CD14-positive monocyte (primary cell): ENCODE data around the gene STX17. TPM values are rescaled to one million over a fixed set of nuclear protein-coding genes. Genes with fewer than 3 reads are reported as not detected.

ENCODE experiments used
- DNase-seq, 3 donors: peaks; one replicate each; pipeline ENCODE4 v3.0.0-alpha.2; 2011 to 2022
- H2AFZ ChIP-seq: 2 replicates; pipeline ENCODE4 v1.6.0; 2012; ENCODE audit warnings: mild to moderate bottlenecking, low read depth, low read length, inconsistent platforms; ENCODE audit not compliant: insufficient read depth, poor library complexity, severe bottlenecking
- H3K27ac ChIP-seq, 2 donors: 1 replicate in 1 of 2; 2 replicates in 1 of 2; pipeline ENCODE4 v1.5.1; 2012 to 2013; ENCODE audit warnings: low read length in 2 of 2, control low read depth in 1 of 2, inconsistent platforms in 1 of 2, low read depth in 1 of 2, mild to moderate bottlenecking in 1 of 2
- H3K27me3 ChIP-seq, 2 donors: one replicate each; pipeline versions ENCODE4 v1.6.0 to v1.6.1; 2011 to 2013; ENCODE audit warnings: low read length in 2 of 2; ENCODE audit not compliant: control insufficient read depth in 2 of 2, insufficient read depth in 2 of 2
- H3K36me3 ChIP-seq, 2 donors: replicated peaks in 1 of 2; 1 replicate in 1 of 2; 2 replicates in 1 of 2; pipeline versions ENCODE4 v1.5.1 to v1.6.1; 2012 to 2013; ENCODE audit warnings: low read length in 2 of 2, control low read depth in 1 of 2, inconsistent platforms in 1 of 2, mild to moderate bottlenecking in 1 of 2; ENCODE audit not compliant: insufficient read depth in 2 of 2, control insufficient read depth in 1 of 2
- H3K4me1 ChIP-seq, 2 donors: 1 replicate in 1 of 2; 2 replicates in 1 of 2; pipeline versions ENCODE4 v1.5.1 to v1.6.1; 2012 to 2013; ENCODE audit warnings: low read length in 2 of 2, control low read depth in 1 of 2, inconsistent platforms in 1 of 2, mild to moderate bottlenecking in 1 of 2, moderate library complexity in 1 of 2; ENCODE audit not compliant: insufficient read depth in 2 of 2, control insufficient read depth in 1 of 2
- H3K4me2 ChIP-seq: replicated peaks from 2 replicates; pipeline ENCODE3; 2012; ENCODE audit warnings: low read length, moderate library complexity, mild to moderate bottlenecking; ENCODE audit not compliant: poor library complexity, severe bottlenecking; ENCODE audit errors: extremely low read depth
- H3K4me3 ChIP-seq, 3 experiments: fragments of 200-600 bp in 1 of 3; sonication (generic) in 1 of 3; replicated peaks in 1 of 3; 1 replicate in 2 of 3; 2 replicates in 1 of 3; pipeline ENCODE4 v1.5.1; 2011 to 2013; ENCODE audit warnings: low read length in 3 of 3, mild to moderate bottlenecking in 3 of 3, control low read depth in 2 of 3, low read depth in 2 of 3, inconsistent platforms in 1 of 3, moderate library complexity in 1 of 3
- H3K79me2 ChIP-seq: 2 replicates; pipeline ENCODE4 v1.6.0; 2012; ENCODE audit warnings: mild to moderate bottlenecking, control low read depth, inconsistent platforms, low read length, moderate library complexity; ENCODE audit not compliant: insufficient read depth
- H3K9ac ChIP-seq: 2 replicates; pipeline ENCODE4 v1.6.0; 2017; ENCODE audit warnings: low read length, mild to moderate bottlenecking; ENCODE audit not compliant: insufficient read depth, poor library complexity, severe bottlenecking
- H3K9me3 ChIP-seq, 2 donors: replicated peaks in 1 of 2; 1 replicate in 1 of 2; 2 replicates in 1 of 2; pipeline versions ENCODE4 v1.5.1 to v1.6.1; 2012 to 2013; ENCODE audit warnings: low read length in 2 of 2, control low read depth in 1 of 2; ENCODE audit not compliant: control insufficient read depth in 1 of 2, insufficient read depth in 1 of 2
- H4K20me1 ChIP-seq: 2 replicates; pipeline ENCODE4 v1.6.0; 2012; ENCODE audit warnings: mild to moderate bottlenecking, low read length, control low read depth, moderate library complexity; ENCODE audit not compliant: insufficient read depth
- H3K27ac Mint-ChIP-seq, 7 donors: one replicate each; pipeline ENCODE4 v1.8.0; 2020; ENCODE audit warnings: mild to moderate bottlenecking in 7 of 7, mixed read lengths in 7 of 7, moderate library complexity in 6 of 7, inconsistent platforms in 2 of 7
- H3K27me3 Mint-ChIP-seq, 3 donors: one replicate each; pipeline ENCODE4 v1.8.0; 2021 to 2022; ENCODE audit warnings: low read depth in 3 of 3, mild to moderate bottlenecking in 3 of 3, mixed read lengths in 3 of 3, moderate library complexity in 3 of 3, inconsistent platforms in 1 of 3
- H3K36me3 Mint-ChIP-seq, 2 donors: one replicate each; pipeline ENCODE4 v1.8.0; 2020; ENCODE audit warnings: mixed read lengths in 2 of 2, inconsistent platforms in 1 of 2, mild to moderate bottlenecking in 1 of 2
- H3K4me1 Mint-ChIP-seq: one replicate; pipeline ENCODE4 v1.8.0; 2020; ENCODE audit warnings: mild to moderate bottlenecking, mixed read lengths
- H3K4me3 Mint-ChIP-seq, 2 donors: one replicate each; pipeline ENCODE4 v1.8.0; 2020; ENCODE audit warnings: mild to moderate bottlenecking in 2 of 2, mixed read lengths in 2 of 2, moderate library complexity in 1 of 2
- H3K9me3 Mint-ChIP-seq, 7 donors: one replicate each; pipeline ENCODE4 v1.8.0; 2020 to 2022; ENCODE audit warnings: mixed read lengths in 7 of 7, mild to moderate bottlenecking in 6 of 7, moderate library complexity in 6 of 7, inconsistent platforms in 2 of 7
- CTCF ChIP-seq: fragments of 200-600 bp; IDR thresholded peaks from one replicate; pipeline ENCODE4 v1.8.0; 2022; ENCODE audit warnings: antibody characterized with exemption, mild to moderate bottlenecking
- WGBS: methylation state at CpG from one replicate; pipeline ENCODE4 v1.1.5; 2013; ENCODE audit warnings: missing lambda C conversion rate; ENCODE audit not compliant: insufficient coverage; 5-methylcytosine and 5-hydroxymethylcytosine counted together
- intact Hi-C, 2 donors: fragments of 100-400 bp; cut with micrococcal nuclease; formaldehyde crosslinking; loops; one replicate each; pipeline versions ENCODE4 v1.15.0 to v1.15.1; 2023
- polyA plus RNA-seq, 3 donors: library from polyadenylated mRNA; depleted of rRNA in 1 of 3; unstranded in 2 of 3; stranded (reverse) in 1 of 3; fragments of 300-500 nt in 2 of 3; fragments of >200 nt in 1 of 3; fragmentation: Illumina TruSeq in 2 of 3; gene quantifications; 1 replicate in 2 of 3; 2 replicates in 1 of 3; pipeline ENCODE4 v1.2.3, GENCODE V29; 2012 to 2021

Gene STX17
- polyA plus RNA-seq, 3 donors: 10.3 to 16.8 (median 10.6) TPM

DNA sequence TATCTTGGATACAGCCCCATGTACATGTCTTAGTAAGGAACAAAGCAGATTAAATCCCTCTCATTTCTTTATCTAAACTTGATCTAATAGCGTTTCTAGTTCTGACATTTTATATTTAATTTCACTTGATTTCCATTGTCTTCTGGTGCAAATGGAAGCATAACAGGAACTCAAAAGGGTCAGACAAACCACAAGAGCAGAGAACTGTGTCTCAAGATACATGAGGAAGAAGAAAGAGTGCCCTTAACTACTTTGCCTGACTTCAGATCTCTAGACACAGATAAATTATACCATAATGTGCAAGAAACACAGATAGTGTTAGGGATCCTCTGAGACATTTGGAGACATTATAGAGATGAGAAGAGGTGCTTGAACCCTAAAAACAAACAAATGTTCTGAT is 20.7 kb upstream of the STX17 start:
- Histone ChIP-seq H4K20me1 (no peaks in the 10 kb centered on the region), H3K36me3 (no peaks in the 10 kb centered on the region), H3K4me2 (no peak overlapping the region), H3K9me3 (no peaks in the 10 kb centered on the region), H3K4me3 (no peak overlapping the region), H3K27me3 (no peaks in the 10 kb centered on the region), H3K27ac (no peak overlapping the region), H3K79me2 (no peaks in the 10 kb centered on the region), H3K4me1 (no peaks in the 10 kb centered on the region), H3K9ac (no peak overlapping the region), H2AFZ (no peak overlapping the region)
- peaks cover 3% of the 10 kb centered on the region for H3K4me1 Mint-ChIP-seq
- no peak overlapping the region for H3K27ac Mint-ChIP-seq
- no peaks in the 10 kb centered on the region for H3K36me3 Mint-ChIP-seq
- no peak for DNase-seq
- peaks cover 0 to 3% (median 0%) of the 10 kb centered on the region in 7 donors for H3K9me3 Mint-ChIP-seq
- no peak overlapping the region for H3K4me3 Mint-ChIP-seq
- no peaks in the 10 kb centered on the region for H3K27me3 Mint-ChIP-seq
- WGBS: no CpG with 5 or more reads among the region's 1 CpG
- TF ChIP-seq CTCF: no peak
- intact Hi-C loops: no loop called here

- Histone ChIP-seq H3K9me3 (no peaks in the 10 kb centered on the region), H2AFZ (no peak overlapping the region), H4K20me1 (no peaks in the 10 kb centered on the region), H3K4me2 (no peak overlapping the region), H3K27ac (no peak overlapping the region), H3K79me2 (no peaks in the 10 kb centered on the region), H3K4me1 (no peaks in the 10 kb centered on the region), H3K4me3 (no peak overlapping the region), H3K36me3 (no peaks in the 10 kb centered on the region), H3K27me3 (no peaks in the 10 kb centered on the region), H3K9ac (no peak overlapping the region)
- no CpG with 5 or more reads among the region's 1 CpG for WGBS
- peaks cover 0 to 1% (median 0%) of the 10 kb centered on the region in 7 donors for H3K9me3 Mint-ChIP-seq
- no peak for DNase-seq
- intact Hi-C loops: no loop called here
- H3K4me1 Mint-ChIP-seq: peaks cover 3% of the 10 kb centered on the region
- no peaks in the 10 kb centered on the region for H3K27me3 Mint-ChIP-seq
- no peak for TF ChIP-seq CTCF
- no peaks in the 10 kb centered on the region for H3K36me3 Mint-ChIP-seq
- H3K4me3 Mint-ChIP-seq: no peak overlapping the region
- no peak overlapping the region for H3K27ac Mint-ChIP-seq
Observed at GRCh38 chr9:99889120-99889519, 17.3 kb upstream of the STX17 start.
